ENCODE results near the gene SFRP4.
A peak's percentile ranks its signal among the peaks of the same experiment; 100 is the strongest.

Gene SFRP4

DNA sequence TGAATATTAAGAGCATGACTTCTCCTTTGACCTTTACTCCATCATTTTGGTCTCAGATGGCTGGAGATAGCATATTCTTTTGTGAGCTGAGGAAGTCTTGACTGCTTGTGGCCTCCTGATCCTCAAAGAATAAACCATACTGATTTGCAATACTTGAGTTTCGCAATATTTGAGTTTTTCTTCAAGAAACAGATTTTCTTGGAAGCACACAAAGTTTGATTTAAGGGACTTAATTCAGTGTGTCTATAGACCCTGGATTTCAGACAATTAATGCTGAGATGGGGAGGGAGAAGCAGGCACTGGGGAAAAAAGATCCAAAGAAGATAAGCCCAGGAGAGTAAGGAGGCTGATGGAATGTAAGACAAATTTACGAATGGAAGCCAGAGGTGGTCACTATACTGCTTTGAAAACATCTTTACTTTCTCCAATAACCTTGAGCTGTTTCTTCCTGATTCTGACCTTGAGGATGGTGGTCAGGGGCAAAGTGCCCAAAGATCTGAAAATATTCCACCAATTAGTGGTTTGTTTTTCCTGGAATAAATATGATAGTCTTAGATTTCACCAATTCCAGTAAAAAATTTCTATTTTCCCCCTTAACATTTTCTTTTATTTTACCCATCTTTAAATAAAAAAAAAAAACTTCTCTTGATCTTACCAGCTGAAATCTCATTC, 11.3 kb upstream of the SFRP4 start:
- H3K27me3 ChIP-seq (ENCODE audit: control insufficient read depth in 1 of 2, insufficient read depth in 2 of 2, low read length in 2 of 2), result no peaks in the 10 kb centered on the region
- H3K4me3 ChIP-seq (ENCODE audit: low read depth in 1 of 2, low read length in 2 of 2), result no peak overlapping the region
- no peak overlapping the region for H3K9ac ChIP-seq (ENCODE audit: low read depth in 1 of 2, low read length in 2 of 2)
- no peaks in the 10 kb centered on the region for H3K36me3 ChIP-seq (ENCODE audit: control insufficient read depth in 1 of 2, insufficient read depth in 2 of 2, low read length in 2 of 2)
- peaks cover 0 to 5% of the 10 kb centered on the region in 2 donors for H3K4me1 ChIP-seq (ENCODE audit: control insufficient read depth in 1 of 2, insufficient read depth in 2 of 2, low read length in 2 of 2)
- H3K27ac ChIP-seq (ENCODE audit: low read depth, low read length), result no peak overlapping the region
- H3K9me3 ChIP-seq (ENCODE audit: control insufficient read depth in 1 of 2, low read length in 2 of 2), result peaks cover 0 to 11% of the 10 kb centered on the region in 2 donors

GRCh38 chr7:37925620-37926019, 9.0 kb upstream of the SFRP4 start:
- Histone ChIP-seq H3K9me3 (ENCODE audit: control insufficient read depth in 1 of 2, low read length in 2 of 2) (peaks cover 0 to 11% of the 10 kb centered on the region in 2 donors), H3K27ac (ENCODE audit: low read depth, low read length) (no peak overlapping the region), H3K9ac (ENCODE audit: low read depth in 1 of 2, low read length in 2 of 2) (no peak overlapping the region), H3K36me3 (ENCODE audit: control insufficient read depth in 1 of 2, insufficient read depth in 2 of 2, low read length in 2 of 2) (no peaks in the 10 kb centered on the region), H3K4me1 (ENCODE audit: control insufficient read depth in 1 of 2, insufficient read depth in 2 of 2, low read length in 2 of 2) (peaks cover 0 to 5% of the 10 kb centered on the region in 2 donors), H3K27me3 (ENCODE audit: control insufficient read depth in 1 of 2, insufficient read depth in 2 of 2, low read length in 2 of 2) (no peaks in the 10 kb centered on the region), H3K4me3 (ENCODE audit: low read depth in 1 of 2, low read length in 2 of 2) (no peak overlapping the region)

DNA sequence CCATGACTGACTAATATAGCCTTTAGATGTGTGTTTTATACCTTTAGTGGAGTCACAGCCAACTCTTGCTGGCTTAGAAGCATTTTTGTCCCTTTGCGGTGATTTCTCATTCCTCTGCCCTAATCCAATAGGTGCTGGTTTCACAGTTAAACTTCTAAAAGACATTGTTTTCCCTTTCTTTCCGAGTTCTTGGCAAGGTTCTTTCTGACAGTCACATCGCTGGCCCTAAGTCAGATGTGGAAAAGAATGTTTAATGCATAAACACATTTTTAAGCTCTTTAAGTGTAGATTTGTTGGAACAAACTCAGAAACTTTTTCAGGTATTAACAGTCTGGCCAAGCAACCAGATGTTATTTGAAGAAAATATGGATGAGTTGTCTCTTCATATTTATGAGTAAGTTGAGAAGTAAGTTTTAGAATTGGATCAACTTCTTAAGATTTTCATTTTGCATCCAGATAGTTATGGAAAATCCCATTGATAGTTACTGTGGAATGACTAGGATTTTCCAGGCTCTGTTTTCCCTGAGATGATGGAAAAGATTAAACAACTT, 7.9 kb upstream of the SFRP4 start:
- no peaks in the 10 kb centered on the region for H3K36me3 ChIP-seq (ENCODE audit: control insufficient read depth in 1 of 2, insufficient read depth in 2 of 2, low read length in 2 of 2)
- H3K4me1 ChIP-seq (ENCODE audit: control insufficient read depth in 1 of 2, insufficient read depth in 2 of 2, low read length in 2 of 2), result peaks cover 0 to 10% of the 10 kb centered on the region in 2 donors
- H3K27me3 ChIP-seq (ENCODE audit: control insufficient read depth in 1 of 2, insufficient read depth in 2 of 2, low read length in 2 of 2), result no peaks in the 10 kb centered on the region
- peaks cover 0 to 11% of the 10 kb centered on the region in 2 donors for H3K9me3 ChIP-seq (ENCODE audit: control insufficient read depth in 1 of 2, low read length in 2 of 2)
- H3K9ac ChIP-seq (ENCODE audit: low read depth in 1 of 2, low read length in 2 of 2), result no peak overlapping the region
- H3K27ac ChIP-seq (ENCODE audit: low read depth, low read length), result no peak overlapping the region
- H3K4me3 ChIP-seq (ENCODE audit: low read depth in 1 of 2, low read length in 2 of 2), result no peak overlapping the region

GRCh38 chr7:37923996-37924395, 7.4 kb upstream of the SFRP4 start:
- H3K36me3 ChIP-seq (ENCODE audit: control insufficient read depth in 1 of 2, insufficient read depth in 2 of 2, low read length in 2 of 2), result no peaks in the 10 kb centered on the region
- no peak overlapping the region for H3K4me3 ChIP-seq (ENCODE audit: low read depth in 1 of 2, low read length in 2 of 2)
- H3K27ac ChIP-seq (ENCODE audit: low read depth, low read length), result no peak overlapping the region
- H3K9ac ChIP-seq (ENCODE audit: low read depth in 1 of 2, low read length in 2 of 2), result no peak overlapping the region
- peaks cover 0 to 11% of the 10 kb centered on the region in 2 donors for H3K9me3 ChIP-seq (ENCODE audit: control insufficient read depth in 1 of 2, low read length in 2 of 2)
- peaks cover 0 to 10% of the 10 kb centered on the region in 2 donors for H3K4me1 ChIP-seq (ENCODE audit: control insufficient read depth in 1 of 2, insufficient read depth in 2 of 2, low read length in 2 of 2)
- no peaks in the 10 kb centered on the region for H3K27me3 ChIP-seq (ENCODE audit: control insufficient read depth in 1 of 2, insufficient read depth in 2 of 2, low read length in 2 of 2)

- Histone ChIP-seq H3K9ac (ENCODE audit: low read depth in 1 of 2, low read length in 2 of 2) (peak overlapping the region in 1 of 2 donors; percentile 16), H3K27me3 (ENCODE audit: control insufficient read depth in 1 of 2, insufficient read depth in 2 of 2, low read length in 2 of 2) (no peaks in the 10 kb centered on the region), H3K9me3 (ENCODE audit: control insufficient read depth in 1 of 2, low read length in 2 of 2) (peaks cover 0 to 11% of the 10 kb centered on the region in 2 donors), H3K4me1 (ENCODE audit: control insufficient read depth in 1 of 2, insufficient read depth in 2 of 2, low read length in 2 of 2) (peaks cover 5 to 6% of the 10 kb centered on the region in 2 donors), H3K4me3 (ENCODE audit: low read depth in 1 of 2, low read length in 2 of 2) (peak overlapping the region; percentile 78 to 84), H3K27ac (ENCODE audit: low read depth, low read length) (no peak overlapping the region), H3K36me3 (ENCODE audit: control insufficient read depth in 1 of 2, insufficient read depth in 2 of 2, low read length in 2 of 2) (no peaks in the 10 kb centered on the region)
Observed at GRCh38 chr7:37921876-37922275, 5.3 kb upstream of the SFRP4 start.

GRCh38 chr7:37920849-37921805, 4.5 kb upstream of the SFRP4 start:
- Histone ChIP-seq H3K9me3 (ENCODE audit: control insufficient read depth in 1 of 2, low read length in 2 of 2) (peaks cover 0 to 11% of the 10 kb centered on the region in 2 donors), H3K36me3 (ENCODE audit: control insufficient read depth in 1 of 2, insufficient read depth in 2 of 2, low read length in 2 of 2) (no peaks in the 10 kb centered on the region), H3K4me1 (ENCODE audit: control insufficient read depth in 1 of 2, insufficient read depth in 2 of 2, low read length in 2 of 2) (peaks cover 6 to 14% of the 10 kb centered on the region in 2 donors), H3K4me3 (ENCODE audit: low read depth in 1 of 2, low read length in 2 of 2) (peak overlapping the region; percentile 78 to 84), H3K27me3 (ENCODE audit: control insufficient read depth in 1 of 2, insufficient read depth in 2 of 2, low read length in 2 of 2) (peaks cover 3 to 6% of the 10 kb centered on the region in 2 donors), H3K9ac (ENCODE audit: low read depth in 1 of 2, low read length in 2 of 2) (peak overlapping the region; percentile 67 to 71), H3K27ac (ENCODE audit: low read depth, low read length) (peak overlapping the region; percentile 74)

DNA sequence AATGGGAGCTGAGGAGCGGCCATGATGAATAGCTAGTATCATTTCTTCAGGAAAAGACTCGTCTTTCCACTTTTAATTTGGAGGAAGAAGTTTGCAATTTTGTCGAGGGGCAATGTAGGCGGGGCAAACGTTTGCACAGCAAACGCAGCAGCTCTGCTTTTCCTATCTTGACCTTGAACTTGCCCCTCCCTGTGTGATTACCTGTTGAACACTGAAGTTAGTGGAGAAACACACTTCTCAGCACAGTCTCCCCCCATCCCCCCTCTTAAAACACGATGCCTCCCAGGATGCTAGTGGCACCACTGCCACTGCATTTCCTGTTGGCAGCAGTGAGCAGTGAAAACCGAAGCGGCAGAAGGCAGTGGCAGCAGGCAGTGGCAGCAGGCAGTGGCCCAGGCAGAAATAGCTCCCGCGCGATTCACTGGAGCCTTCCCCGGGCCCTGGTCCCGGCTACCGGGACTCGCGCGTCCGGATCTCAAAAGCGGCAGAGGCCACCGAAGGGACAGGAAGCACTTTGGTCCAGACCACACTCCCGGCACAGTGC, 3.8 kb upstream of the SFRP4 start, which contains the start of gene EPDR1:
Gene EPDR1 (plus strand): TSS at position 336 of the 544 bp plus-strand sequence. CDS start 300 bp downstream, outside the sequence.
- peaks cover 6 to 11% of the 10 kb centered on the region in 2 donors for H3K27me3 ChIP-seq (ENCODE audit: control insufficient read depth in 1 of 2, insufficient read depth in 2 of 2, low read length in 2 of 2)

DNA sequence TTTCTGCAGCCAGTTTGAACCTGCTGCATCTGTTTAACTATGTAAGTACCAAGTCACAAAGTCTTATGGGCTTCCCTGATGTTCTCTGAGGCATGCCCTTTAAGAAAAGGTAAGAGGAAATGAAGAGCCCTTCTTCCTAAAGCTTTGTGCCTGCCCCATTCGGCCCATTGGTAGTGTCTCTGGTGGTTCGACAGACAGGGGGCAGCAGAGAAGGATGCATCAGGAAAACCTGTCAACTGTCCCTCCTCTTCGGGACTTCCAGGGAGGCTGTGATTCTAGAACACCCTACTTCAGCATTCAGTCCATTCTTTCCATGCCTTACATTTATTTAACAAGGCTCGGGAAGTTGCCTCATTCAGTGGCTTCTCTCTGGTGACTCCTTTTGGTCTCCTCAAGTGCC, 1.9 kb upstream of the SFRP4 start:
- no peaks in the 10 kb centered on the region for H3K9me3 ChIP-seq (ENCODE audit: control insufficient read depth in 1 of 2, low read length in 2 of 2)
- H3K9ac ChIP-seq (ENCODE audit: low read depth in 1 of 2, low read length in 2 of 2), result no peak overlapping the region
- H3K4me1 ChIP-seq (ENCODE audit: control insufficient read depth in 1 of 2, insufficient read depth in 2 of 2, low read length in 2 of 2), result peaks cover 8 to 16% of the 10 kb centered on the region in 2 donors
- H3K27ac ChIP-seq (ENCODE audit: low read depth, low read length), result no peak overlapping the region
- H3K4me3 ChIP-seq (ENCODE audit: low read depth in 1 of 2, low read length in 2 of 2), result no peak overlapping the region
- peaks cover 6 to 19% of the 10 kb centered on the region in 2 donors for H3K27me3 ChIP-seq (ENCODE audit: control insufficient read depth in 1 of 2, insufficient read depth in 2 of 2, low read length in 2 of 2)
- no peaks in the 10 kb centered on the region for H3K36me3 ChIP-seq (ENCODE audit: control insufficient read depth in 1 of 2, insufficient read depth in 2 of 2, low read length in 2 of 2)

More for the DNA sequence above, 3.8 kb upstream of the SFRP4 start, which contains the start of gene EPDR1:
- Histone ChIP-seq H3K27ac (ENCODE audit: low read depth, low read length) (peak within 1 kb of the TSS; percentile 74), H3K4me3 (ENCODE audit: low read depth in 1 of 2, low read length in 2 of 2) (peak within 1 kb of the TSS; percentile 78 to 84), H3K9me3 (ENCODE audit: control insufficient read depth in 1 of 2, low read length in 2 of 2) (peaks cover 0 to 5% of the 10 kb centered on the region in 2 donors), H3K36me3 (ENCODE audit: control insufficient read depth in 1 of 2, insufficient read depth in 2 of 2, low read length in 2 of 2) (no peaks in the 10 kb centered on the region), H3K9ac (ENCODE audit: low read depth in 1 of 2, low read length in 2 of 2) (peak within 1 kb of the TSS; percentile 67 to 71), H3K4me1 (ENCODE audit: control insufficient read depth in 1 of 2, insufficient read depth in 2 of 2, low read length in 2 of 2) (peaks cover 8 to 16% of the 10 kb centered on the region in 2 donors)

DNA sequence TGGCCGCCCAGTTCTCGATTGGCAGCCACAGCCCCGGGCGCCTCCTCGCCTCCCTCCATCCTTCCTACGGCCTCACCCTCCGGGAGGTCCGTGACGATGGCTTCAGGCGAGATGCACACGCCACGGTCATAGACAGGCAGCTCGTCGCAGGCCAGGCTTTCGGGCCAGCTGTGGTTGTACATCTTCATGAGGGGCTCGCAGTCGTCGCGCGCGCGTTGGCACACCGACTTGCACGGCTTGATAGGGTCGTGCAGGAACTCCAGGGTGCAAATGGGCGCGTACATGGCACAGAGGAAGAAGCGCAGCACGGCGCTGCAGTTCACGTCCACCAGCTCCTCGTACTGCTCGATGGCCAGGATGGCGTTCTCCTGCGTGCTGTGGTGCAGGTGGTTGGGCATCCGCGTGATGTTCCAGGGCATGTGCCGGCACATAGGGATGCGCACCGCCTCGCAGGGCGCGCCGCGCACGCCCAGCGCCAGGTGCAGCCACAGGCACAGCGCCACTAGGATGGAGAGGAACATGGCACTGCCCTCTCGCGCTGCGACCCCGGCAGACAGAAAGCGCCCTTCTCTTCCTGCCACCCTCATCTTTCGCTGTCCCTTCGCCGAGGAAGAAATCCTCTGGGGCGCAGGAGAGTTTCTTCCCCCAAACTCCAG, 472 bp downstream of the SFRP4 start:
- H3K27ac ChIP-seq (ENCODE audit: low read depth, low read length), result no peak overlapping the region
- peaks cover 8 to 16% of the 10 kb centered on the region in 2 donors for H3K4me1 ChIP-seq (ENCODE audit: control insufficient read depth in 1 of 2, insufficient read depth in 2 of 2, low read length in 2 of 2)
- no peak overlapping the region for H3K9ac ChIP-seq (ENCODE audit: low read depth in 1 of 2, low read length in 2 of 2)
- H3K36me3 ChIP-seq (ENCODE audit: control insufficient read depth in 1 of 2, insufficient read depth in 2 of 2, low read length in 2 of 2), result no peaks in the 10 kb centered on the region
- peaks cover 6 to 19% of the 10 kb centered on the region in 2 donors for H3K27me3 ChIP-seq (ENCODE audit: control insufficient read depth in 1 of 2, insufficient read depth in 2 of 2, low read length in 2 of 2)
- peak overlapping the region; percentile 64 to 69 for H3K4me3 ChIP-seq (ENCODE audit: low read depth in 1 of 2, low read length in 2 of 2)
- H3K9me3 ChIP-seq (ENCODE audit: control insufficient read depth in 1 of 2, low read length in 2 of 2), result no peaks in the 10 kb centered on the region

All from duodenal mucosa (tissue), 2 donors.